ENCODE measurements around the gene INA. TPM values are rescaled to one million over a fixed set of nuclear protein-coding genes. Genes with fewer than 3 reads are reported as not detected.
"Not testable (repeated sequence)": the region's sequence is repeated elsewhere in the genome, so short reads cannot be mapped to it uniquely, and the experiment has no call there.

Gene INA
- total RNA-seq, 1 experiment from 2014 or later: 1.9 TPM

DNA sequence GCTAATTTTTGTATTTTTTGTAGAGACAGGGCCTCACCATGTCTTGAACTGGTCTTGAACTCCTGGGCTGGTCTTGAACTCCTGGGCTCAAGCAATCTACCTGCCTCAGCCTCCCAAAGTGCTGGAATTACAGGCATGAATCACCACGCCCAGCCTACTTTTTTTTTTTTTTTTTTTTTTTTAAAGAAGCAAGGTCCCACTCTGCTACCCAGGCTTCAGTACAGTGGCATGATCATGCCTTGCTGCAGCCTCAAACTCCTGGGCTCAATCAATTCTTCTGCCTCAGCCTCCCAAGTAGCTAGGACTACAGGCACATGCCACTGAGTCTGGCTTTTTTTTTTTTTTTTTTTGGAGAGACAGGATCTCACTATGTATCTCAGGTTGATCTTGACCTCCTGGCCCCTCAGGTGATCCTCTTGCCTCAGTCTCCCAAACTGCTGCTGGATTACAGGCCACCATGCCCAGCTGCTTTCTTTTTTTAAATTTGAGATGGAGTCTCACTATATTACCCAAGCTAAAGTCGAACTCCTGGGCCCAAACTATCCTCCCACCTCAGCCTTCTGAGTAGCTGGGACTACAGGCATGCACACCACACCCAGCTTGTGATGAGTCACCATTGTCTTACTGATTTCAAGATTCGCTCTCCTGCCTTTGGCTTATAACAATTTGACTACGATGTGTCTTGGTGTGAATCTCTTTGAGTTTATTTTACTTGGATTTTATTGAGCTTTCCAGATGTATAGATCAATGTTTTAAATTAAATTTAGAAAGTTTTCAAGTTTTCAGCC, 22.2 kb upstream of the INA start:
- H3K4me3 Mint-ChIP-seq (ENCODE audit: low read depth, unreplicated experiment): no peak overlapping the region
- H3K27me3 Mint-ChIP-seq (ENCODE audit: unreplicated experiment): no peaks in the 10 kb centered on the region
- no TSS peak for BruUV-seq (replicated peaks)
- H3K9me3 Mint-ChIP-seq (ENCODE audit: low read depth, unreplicated experiment): peaks cover 8% of the 10 kb centered on the region
- TF ChIP-seq CTCF (IDR thresholded peaks at IDR 0.05; ENCODE audit: unreplicated experiment): no peak
- H3K4me1 Mint-ChIP-seq (ENCODE audit: low read depth, unreplicated experiment): no peaks in the 10 kb centered on the region
- H3K27ac Mint-ChIP-seq (ENCODE audit: unreplicated experiment): no peak overlapping the region
- no peaks in the 10 kb centered on the region for H3K36me3 Mint-ChIP-seq (ENCODE audit: insufficient read depth, unreplicated experiment)
- CTCF ChIA-PET: interaction anchor here (0.7 kb wide), 2 partner anchors 403 to 522 kb away, joined by 4 to 6 read pairs; no protein-coding TSS in a partner anchor
- intact Hi-C loops (cut with micrococcal nuclease; ENCODE audit: unreplicated experiment): no loop called here
- DNase-seq: no peak

DNA sequence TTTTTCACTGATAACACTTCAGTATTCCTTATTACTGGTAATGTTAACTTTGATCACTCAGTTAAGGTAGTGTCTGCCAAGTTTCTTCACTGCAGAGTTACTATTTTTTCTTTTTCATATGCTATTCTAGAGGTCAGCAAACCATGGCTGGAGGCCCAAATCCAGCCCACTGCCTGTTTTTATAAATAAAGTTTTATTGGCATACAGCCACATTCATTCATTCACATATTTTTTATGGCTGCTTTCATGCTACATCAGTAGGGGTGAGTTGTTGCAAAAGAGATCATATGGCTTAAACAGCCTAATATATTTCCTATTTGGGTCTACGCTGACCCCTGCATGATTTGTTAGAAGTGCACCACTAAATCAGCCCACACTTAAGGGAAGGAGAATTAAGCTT, 20.3 kb upstream of the INA start:
- BruUV-seq (replicated peaks): no TSS peak
- intact Hi-C loops (cut with micrococcal nuclease; ENCODE audit: unreplicated experiment): no loop called here
- no peak overlapping the region for H3K4me3 Mint-ChIP-seq (ENCODE audit: low read depth, unreplicated experiment)
- no peak for TF ChIP-seq CTCF (IDR thresholded peaks at IDR 0.05; ENCODE audit: unreplicated experiment)
- peaks cover 5% of the 10 kb centered on the region for H3K9me3 Mint-ChIP-seq (ENCODE audit: low read depth, unreplicated experiment)
- no peak overlapping the region for H3K27ac Mint-ChIP-seq (ENCODE audit: unreplicated experiment)
- no peaks in the 10 kb centered on the region for H3K36me3 Mint-ChIP-seq (ENCODE audit: insufficient read depth, unreplicated experiment)
- no peaks in the 10 kb centered on the region for H3K27me3 Mint-ChIP-seq (ENCODE audit: unreplicated experiment)
- H3K4me1 Mint-ChIP-seq (ENCODE audit: low read depth, unreplicated experiment): no peaks in the 10 kb centered on the region
- CTCF ChIA-PET: no interaction called here
- no peak for DNase-seq

DNA sequence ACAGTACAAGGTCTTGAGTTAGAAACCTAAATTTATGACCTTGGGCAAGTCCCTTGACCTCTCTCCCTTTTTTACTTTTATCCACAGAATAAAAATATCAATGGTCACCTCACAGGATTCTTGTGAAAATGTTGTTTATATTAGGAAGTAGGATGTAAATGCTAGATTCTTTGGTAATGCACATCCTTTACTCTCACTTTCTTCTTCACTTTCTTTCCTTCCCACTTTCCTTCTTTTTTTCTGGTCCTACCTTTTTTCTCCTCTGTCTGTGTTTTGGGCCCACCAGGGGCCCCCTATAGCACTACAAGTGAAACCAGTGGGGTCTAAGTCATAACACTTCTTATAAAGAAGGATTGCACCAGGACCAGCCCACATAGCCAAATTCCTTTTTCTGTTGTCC, 19.1 kb upstream of the INA start:
- BruUV-seq (replicated peaks): no TSS peak
- Mint-ChIP-seq H3K4me1 (ENCODE audit: low read depth, unreplicated experiment) (no peaks in the 10 kb centered on the region), H3K36me3 (ENCODE audit: insufficient read depth, unreplicated experiment) (no peaks in the 10 kb centered on the region), H3K4me3 (ENCODE audit: low read depth, unreplicated experiment) (no peak overlapping the region), H3K27me3 (ENCODE audit: unreplicated experiment) (no peaks in the 10 kb centered on the region), H3K27ac (ENCODE audit: unreplicated experiment) (no peak overlapping the region), H3K9me3 (ENCODE audit: low read depth, unreplicated experiment) (peaks cover 5% of the 10 kb centered on the region)
- DNase-seq: no peak
- intact Hi-C loops (cut with micrococcal nuclease; ENCODE audit: unreplicated experiment): no loop called here
- TF ChIP-seq CTCF (IDR thresholded peaks at IDR 0.05; ENCODE audit: unreplicated experiment): no peak
- CTCF ChIA-PET: no interaction called here

DNA sequence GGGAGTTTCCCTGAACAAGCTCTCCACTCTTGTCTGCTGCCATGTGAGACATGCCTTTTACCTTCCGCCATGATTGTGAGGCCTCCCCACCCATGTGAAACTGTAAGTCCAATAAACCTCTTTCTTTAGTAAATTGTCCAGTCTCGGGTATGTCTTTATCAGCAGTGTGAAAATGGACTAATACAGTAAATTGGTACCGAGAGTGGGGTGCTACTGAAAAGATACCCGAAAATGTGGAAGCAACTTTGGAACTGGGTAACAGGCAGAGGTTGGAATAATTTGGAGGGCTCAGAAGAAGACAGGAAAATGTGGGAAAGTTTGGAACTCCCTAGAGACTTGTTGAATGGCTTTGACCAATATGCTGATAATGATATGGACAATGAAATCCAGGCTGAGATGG, 18.0 kb upstream of the INA start:
- H3K9me3 Mint-ChIP-seq (ENCODE audit: low read depth, unreplicated experiment); H3K4me1 Mint-ChIP-seq (ENCODE audit: low read depth, unreplicated experiment); H3K36me3 Mint-ChIP-seq (ENCODE audit: insufficient read depth, unreplicated experiment); H3K4me3 Mint-ChIP-seq (ENCODE audit: low read depth, unreplicated experiment); CTCF ChIA-PET; intact Hi-C loops (cut with micrococcal nuclease; ENCODE audit: unreplicated experiment); BruUV-seq (replicated peaks); DNase-seq; H3K27ac Mint-ChIP-seq (ENCODE audit: unreplicated experiment); H3K27me3 Mint-ChIP-seq (ENCODE audit: unreplicated experiment): not testable (repeated sequence)

DNA sequence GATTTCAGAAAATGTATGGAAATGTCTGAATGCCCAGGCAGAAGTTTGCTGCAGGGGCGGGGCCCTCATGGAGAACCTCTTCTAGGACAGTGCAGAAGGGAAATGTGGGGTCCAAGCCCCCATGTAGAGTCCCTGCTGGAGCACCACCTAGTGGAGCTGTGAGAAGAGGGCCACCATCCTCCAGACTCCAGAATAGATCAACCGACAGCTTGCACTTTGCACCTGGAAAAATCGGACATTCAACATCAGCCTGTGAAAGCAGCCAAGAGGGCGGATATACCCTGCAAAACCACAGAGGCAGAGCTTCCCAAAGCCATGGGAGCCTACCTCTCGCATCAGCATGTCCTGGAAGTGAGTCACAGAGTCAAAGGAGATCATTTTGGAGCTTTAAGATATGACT, 16.9 kb upstream of the INA start:
- Mint-ChIP-seq H3K27ac (ENCODE audit: unreplicated experiment) (no peak overlapping the region), H3K4me3 (ENCODE audit: low read depth, unreplicated experiment) (no peak overlapping the region), H3K4me1 (ENCODE audit: low read depth, unreplicated experiment) (no peaks in the 10 kb centered on the region), H3K36me3 (ENCODE audit: insufficient read depth, unreplicated experiment) (no peaks in the 10 kb centered on the region), H3K27me3 (ENCODE audit: unreplicated experiment) (peaks cover 14% of the 10 kb centered on the region), H3K9me3 (ENCODE audit: low read depth, unreplicated experiment) (peaks cover 5% of the 10 kb centered on the region)
- CTCF ChIA-PET: no interaction called here
- BruUV-seq (replicated peaks): no TSS peak
- DNase-seq: no peak
- TF ChIP-seq CTCF (IDR thresholded peaks at IDR 0.05; ENCODE audit: unreplicated experiment): no peak
- intact Hi-C loops (cut with micrococcal nuclease; ENCODE audit: unreplicated experiment): no loop called here

Measured in Calu3 (cell line).